IPS DF 6.9 (cell line): ENCODE results near the gene AP2B1.

Source experiments
- DNase-seq: peaks from one replicate; pipeline ENCODE4 v3.0.0-alpha.2; 2013; ENCODE audit warnings: low read depth, low spot score
- H3K27ac ChIP-seq: one replicate; pipeline ENCODE4 v1.5.1; 2013; ENCODE audit warnings: low read length, control low read depth
- H3K27me3 ChIP-seq: 2 replicates; pipeline ENCODE4 v1.6.1; 2013; ENCODE audit warnings: mild to moderate bottlenecking, low read length; ENCODE audit not compliant: control insufficient read depth, insufficient read depth
- H3K36me3 ChIP-seq: 2 replicates; pipeline ENCODE4 v1.6.1; 2013; ENCODE audit warnings: low read length; ENCODE audit not compliant: control insufficient read depth, insufficient read depth
- H3K4me1 ChIP-seq: 2 replicates; pipeline ENCODE4 v1.6.1; 2013; ENCODE audit warnings: low read length; ENCODE audit not compliant: control insufficient read depth, insufficient read depth
- H3K4me3 ChIP-seq: 2 replicates; pipeline ENCODE4 v1.5.1; 2013; ENCODE audit warnings: mild to moderate bottlenecking, low read length
- H3K9me3 ChIP-seq: 2 replicates; pipeline ENCODE4 v1.6.1; 2013; ENCODE audit warnings: low read length, inconsistent platforms; ENCODE audit not compliant: control insufficient read depth, insufficient read depth
- whole genome bisulfite sequencing: extraction: QIAGEN DNeasy Blood & Tissue Kit; methylation state at CpG from one replicate; pipeline ENCODE4 v1.1.7; 2013; ENCODE audit warnings: mixed read lengths, missing lambda C conversion rate; ENCODE audit not compliant: insufficient read length, insufficient coverage; 5-methylcytosine and 5-hydroxymethylcytosine counted together

Gene AP2B1

DNA sequence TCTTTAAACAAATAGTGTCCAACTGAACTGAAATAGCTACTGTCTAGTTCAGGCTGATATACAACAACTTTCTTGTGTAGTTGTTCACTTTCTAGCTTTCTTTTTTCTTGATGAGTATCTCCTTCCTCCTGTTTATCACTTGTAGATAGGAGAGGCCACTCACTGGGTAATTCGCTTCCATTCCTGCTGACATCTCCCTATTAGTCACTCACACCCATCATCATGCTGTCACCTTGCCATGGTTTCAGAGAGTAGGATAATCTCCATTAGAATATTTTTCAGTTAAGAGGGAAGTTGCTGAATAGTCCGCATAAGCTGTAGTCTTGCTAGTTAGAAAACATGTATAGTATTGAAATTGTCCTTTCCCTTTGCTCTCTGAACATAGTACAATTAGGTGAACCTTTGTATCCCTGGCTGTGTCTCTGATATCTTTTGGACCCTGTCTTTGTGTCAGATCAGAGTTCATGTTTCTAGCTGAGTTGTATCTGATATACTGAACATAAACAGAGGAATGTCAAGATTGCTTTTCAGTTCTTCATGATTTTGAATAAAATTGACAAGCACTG, 79.9 kb downstream of the AP2B1 start:
- Histone ChIP-seq H3K4me1 (no peaks in the 10 kb centered on the region), H3K9me3 (no peaks in the 10 kb centered on the region), H3K36me3 (no peaks in the 10 kb centered on the region; the same call in 1 of the 2 replicates), H3K27ac (no peak overlapping the region), H3K4me3 (no peak overlapping the region), H3K27me3 (no peaks in the 10 kb centered on the region)
- DNase-seq: no peak
- WGBS: no CpG with 5 or more reads among the region's 2 CpGs

DNA sequence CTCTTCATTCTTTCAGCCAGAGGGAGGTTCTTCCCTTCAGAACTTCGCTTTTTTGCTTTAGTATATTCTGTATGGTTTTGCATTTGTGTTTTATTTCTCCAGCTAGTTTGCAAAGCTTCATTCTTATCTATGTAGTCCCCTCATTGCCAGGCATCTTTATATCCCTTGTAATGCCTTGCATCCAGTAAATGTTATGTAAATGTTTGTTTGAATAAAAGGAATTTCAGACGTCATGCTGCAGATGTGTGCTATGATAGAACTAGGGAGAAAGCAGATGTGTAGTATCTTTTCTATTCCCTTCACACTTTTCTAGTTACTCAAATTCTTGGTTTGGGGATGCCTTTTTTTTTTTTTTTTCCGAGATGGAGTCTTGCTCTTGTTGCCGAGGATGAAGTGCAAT, 81.7 kb downstream of the AP2B1 start:
- H3K36me3 ChIP-seq: no peaks in the 10 kb centered on the region

GRCh38 chr17:35674552-35674951, 87.4 kb downstream of the AP2B1 start:
- no CpG with 5 or more reads among the region's 5 CpGs for WGBS
- Histone ChIP-seq H3K9me3 (no peaks in the 10 kb centered on the region), H3K36me3 (no peaks in the 10 kb centered on the region)

More for the DNA sequence above, 81.7 kb downstream of the AP2B1 start:
- no peak for DNase-seq
- H3K4me1 ChIP-seq: no peaks in the 10 kb centered on the region
- no CpG with 5 or more reads among the region's 4 CpGs for WGBS
- H3K9me3 ChIP-seq: no peaks in the 10 kb centered on the region
- no peak overlapping the region for H3K4me3 ChIP-seq
- no peaks in the 10 kb centered on the region for H3K27me3 ChIP-seq
- no peak overlapping the region for H3K27ac ChIP-seq

GRCh38 chr17:35676441-35676840, 89.3 kb downstream of the AP2B1 start:
- H3K9me3 ChIP-seq: no peaks in the 10 kb centered on the region
- no peak overlapping the region for H3K27ac ChIP-seq
- DNase-seq: no peak
- no peaks in the 10 kb centered on the region for H3K27me3 ChIP-seq
- no peaks in the 10 kb centered on the region for H3K4me1 ChIP-seq
- H3K36me3 ChIP-seq: no peaks in the 10 kb centered on the region
- H3K4me3 ChIP-seq: no peak overlapping the region
- WGBS: no CpG with 5 or more reads among the region's 2 CpGs

More at GRCh38 chr17:35674552-35674951, 87.4 kb downstream of the AP2B1 start:
- no peak overlapping the region for H3K27ac ChIP-seq
- no peaks in the 10 kb centered on the region for H3K27me3 ChIP-seq
- no peak overlapping the region for H3K4me3 ChIP-seq
- no peak for DNase-seq
- no peaks in the 10 kb centered on the region for H3K4me1 ChIP-seq

- Histone ChIP-seq H3K4me3 (no peak overlapping the region), H3K4me1 (no peaks in the 10 kb centered on the region), H3K36me3 (0 out of 2 replicates have a peak, but pooled peaks cover 2% of the 10 kb centered on the region), H3K27ac (no peak overlapping the region), H3K27me3 (no peaks in the 10 kb centered on the region), H3K9me3 (no peaks in the 10 kb centered on the region)
- no peak for DNase-seq
- no CpG with 5 or more reads among the region's 2 CpGs for WGBS
Observed at GRCh38 chr17:35679007-35679682, 92.0 kb downstream of the AP2B1 start.

- H3K36me3 ChIP-seq: 0 out of 2 replicates have a peak, but pooled peaks cover 2% of the 10 kb centered on the region
- no peak overlapping the region for H3K4me3 ChIP-seq
- no peaks in the 10 kb centered on the region for H3K9me3 ChIP-seq
- DNase-seq: no peak
- H3K27me3 ChIP-seq: no peaks in the 10 kb centered on the region
- no peaks in the 10 kb centered on the region for H3K4me1 ChIP-seq
- no peak overlapping the region for H3K27ac ChIP-seq
- WGBS: no CpG with 5 or more reads among the region's 4 CpGs
Observed at GRCh38 chr17:35683591-35683990, 96.5 kb downstream of the AP2B1 start.

DNA sequence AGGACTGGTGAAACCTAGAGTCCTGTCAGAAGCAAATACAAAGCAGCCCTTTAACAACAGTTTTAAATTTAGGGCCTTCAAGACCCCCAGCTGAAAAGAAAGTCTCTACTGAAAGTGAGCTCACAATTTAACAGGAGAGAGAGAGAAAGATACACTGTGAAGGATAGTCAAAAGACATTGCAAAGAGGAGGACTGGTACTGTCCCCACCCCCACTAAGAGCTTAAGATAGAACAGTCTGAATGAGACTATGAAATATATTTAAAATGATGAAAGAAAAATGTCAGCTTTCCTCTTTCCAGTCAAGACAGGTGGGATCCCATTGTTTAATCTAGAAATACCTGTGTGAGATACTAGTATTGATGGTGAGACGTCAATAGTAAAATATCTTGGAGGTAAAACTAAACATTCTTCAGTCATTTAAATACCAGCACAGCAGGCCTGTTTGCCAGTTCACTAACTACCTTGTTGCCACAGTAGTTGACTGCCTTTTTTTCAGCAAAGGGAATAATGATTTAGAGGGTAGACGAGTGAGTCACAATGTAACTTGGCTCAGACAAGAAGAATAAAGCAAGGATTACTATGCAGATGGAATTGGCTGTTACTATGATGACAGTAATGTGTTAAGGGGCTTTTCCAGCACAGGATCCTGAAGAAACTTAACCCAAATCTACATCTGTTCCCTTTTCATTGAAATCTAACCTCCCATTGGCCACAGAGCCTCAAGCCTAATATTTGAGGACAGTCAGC, 97.1 kb downstream of the AP2B1 start:
- Histone ChIP-seq H3K27ac (no peak overlapping the region), H3K4me1 (no peaks in the 10 kb centered on the region), H3K9me3 (no peaks in the 10 kb centered on the region), H3K36me3 (0 out of 2 replicates have a peak, but pooled peaks cover 2% of the 10 kb centered on the region), H3K4me3 (no peak overlapping the region), H3K27me3 (no peaks in the 10 kb centered on the region)
- peak; percentile 13 for DNase-seq
- whole genome bisulfite sequencing: no CpG with 5 or more reads among the region's 2 CpGs

GRCh38 chr17:35692512-35693210, 105.5 kb downstream of the AP2B1 start:
- Histone ChIP-seq H3K27ac (no peak overlapping the region), H3K4me1 (no peaks in the 10 kb centered on the region), H3K4me3 (no peak overlapping the region), H3K27me3 (no peaks in the 10 kb centered on the region), H3K9me3 (no peaks in the 10 kb centered on the region), H3K36me3 (peaks cover 6% of the 10 kb centered on the region; the same call in 1 of the 2 replicates)
- DNase-seq: no peak
- WGBS: no CpG with 5 or more reads among the region's 7 CpGs

GRCh38 chr17:35693662-35694061, 106.5 kb downstream of the AP2B1 start:
- Histone ChIP-seq H3K4me1 (no peaks in the 10 kb centered on the region), H3K9me3 (no peaks in the 10 kb centered on the region), H3K27me3 (no peaks in the 10 kb centered on the region), H3K4me3 (no peak overlapping the region), H3K27ac (no peak overlapping the region), H3K36me3 (peaks cover 6% of the 10 kb centered on the region; the same call in 1 of the 2 replicates)
- no peak for DNase-seq
- WGBS: no CpG with 5 or more reads among the region's 3 CpGs

- H3K36me3 ChIP-seq: peaks cover 6% of the 10 kb centered on the region; the same call in 1 of the 2 replicates
- H3K4me3 ChIP-seq: no peak overlapping the region
- no peaks in the 10 kb centered on the region for H3K9me3 ChIP-seq
- no peak overlapping the region for H3K27ac ChIP-seq
- H3K27me3 ChIP-seq: no peaks in the 10 kb centered on the region
- WGBS: no CpG with 5 or more reads among the region's 2 CpGs
- H3K4me1 ChIP-seq: no peaks in the 10 kb centered on the region
- no peak for DNase-seq
Observed at GRCh38 chr17:35694906-35695305, 107.8 kb downstream of the AP2B1 start.
